ENCODE measurements around the gene SHROOM3. TPM values are rescaled to one million over a fixed set of nuclear protein-coding genes. Genes with fewer than 3 reads are reported as not detected.

SHROOM3 gene
- total RNA-seq, 1 experiment from 2014 or later = 27.6 TPM

GRCh38 chr4:76515975-76516843 lies 81.2 kb downstream of the SHROOM3 start:
- Histone ChIP-seq H4K8ac (replicated peaks; ENCODE audit: insufficient read length, low read depth, low read length) (no peak overlapping the region), H3K18ac (ENCODE audit: insufficient read length, low read depth, low read length) (no peak overlapping the region), H3K23me2 (ENCODE audit: insufficient read length, low read depth, low read length, poor library complexity, severe bottlenecking) (no peaks in the 10 kb centered on the region), H3K56ac (ENCODE audit: insufficient read length, low read depth, low read length) (no peak overlapping the region), H3K23ac (ENCODE audit: insufficient read length, low read depth, low read length) (no peak overlapping the region), H3K79me2 (ENCODE audit: insufficient read depth, low read length) (no peaks in the 10 kb centered on the region), H3K9me3 (ENCODE audit: control insufficient read depth, low read depth, low read length) (no peaks in the 10 kb centered on the region), H4K20me1 (ENCODE audit: control insufficient read depth, insufficient read depth, insufficient read length) (no peaks in the 10 kb centered on the region), H3K27me3 (ENCODE audit: insufficient read depth, low read length) (no peaks in the 10 kb centered on the region), H3K27ac (ENCODE audit: insufficient read length, low read depth, low read length) (no peak overlapping the region), H4K91ac (ENCODE audit: insufficient read length, low read depth, low read length) (no peak overlapping the region), H3K14ac (ENCODE audit: insufficient read depth, low read length) (no peak overlapping the region), H2BK5ac (ENCODE audit: insufficient read length, low read length) (no peak overlapping the region), H3K4me2 (ENCODE audit: insufficient read depth, insufficient read length, low read length) (no peak overlapping the region), H2BK12ac (ENCODE audit: insufficient read length, low read depth, low read length) (no peak overlapping the region), H2BK120ac (ENCODE audit: low read depth, low read length, poor library complexity, severe bottlenecking) (no peak overlapping the region), H3K9ac (ENCODE audit: extremely low read depth, insufficient read length, low read length) (no peak overlapping the region), H4K5ac (ENCODE audit: insufficient read length, low read depth, low read length) (no peak overlapping the region), H2AFZ (ENCODE audit: low read length) (no peak overlapping the region), H2BK20ac (ENCODE audit: low read depth, low read length, poor library complexity, severe bottlenecking) (no peak overlapping the region), H3K4me1 (ENCODE audit: insufficient read depth, low read length) (no peaks in the 10 kb centered on the region), H3K79me1 (ENCODE audit: insufficient read depth, low read depth, low read length, poor library complexity, severe bottlenecking) (no peaks in the 10 kb centered on the region), H3T11ph (ENCODE audit: low read length) (no peak overlapping the region), H3K4ac (ENCODE audit: low read depth, low read length) (no peak overlapping the region), H2BK15ac (ENCODE audit: low read depth, low read length) (no peak overlapping the region), H2AK5ac (ENCODE audit: insufficient read length, low read length) (no peak overlapping the region)
- peaks cover 10 to 11% of the 10 kb centered on the region in 2 experiments; a peak in 4 of 5 replicates for H3K9me3 Mint-ChIP-seq
- no peak for DNase-seq
- peaks cover 15 to 21% of the 10 kb centered on the region in 2 experiments for H3K4me1 Mint-ChIP-seq
- H3K4me3 Mint-ChIP-seq = no peak overlapping the region
- H3K27me3 Mint-ChIP-seq (ENCODE audit: low read depth) = no peaks in the 10 kb centered on the region
- peaks cover 0 to 11% (median 2%) of the 10 kb centered on the region in 3 experiments; a peak in 5 of 7 replicates for H3K36me3 Mint-ChIP-seq (ENCODE audit: insufficient read depth in 1 of 3, low read depth in 3 of 3)
- H3K27ac Mint-ChIP-seq = no peak overlapping the region
- no CpG with 5 or more reads among the region's 2 CpGs for WGBS (ENCODE audit: extremely low coverage, insufficient read length, low lambda C conversion rate)
- no peak for TF ChIP-seq CTCF (conservative IDR thresholded peaks at IDR 0.05)
